MCF 10A (cell line): Measurements from ENCODE around the gene CTXN2. TPM values are rescaled to one million over a fixed set of nuclear protein-coding genes. Genes with fewer than 3 reads are reported as not detected.
A peak's percentile ranks its signal among the peaks of the same experiment; 100 is the strongest.

Experiments
- BruUV-seq: library from RNA; stranded (reverse); fragments of 400-500 nt; replicated peaks from 2 replicates; lab custom pipeline; 2021; lab: Mats Ljungman, UMichigan
- CTCF ChIA-PET: fragments of 300-600 bp; sonication (Branson Sonifier 250); formaldehyde crosslinking; extraction: SDS; loops from one replicate; lab custom pipeline; 2021; ENCODE audit warnings: antibody characterized with exemption, inconsistent platforms; lab: Yijun Ruan, JAX
- POLR2A ChIA-PET: fragments of 300-600, 350-650 bp; sonication (Branson Sonifier 250); formaldehyde crosslinking; extraction: SDS; loops from one replicate; lab custom pipeline; 2020; ENCODE audit warnings: antibody characterized with exemption, inconsistent platforms; lab: Yijun Ruan, JAX
- DNase-seq: peaks from one replicate; pipeline ENCODE4 v3.0.0-alpha.2; 2018; ENCODE audit not compliant: unreplicated experiment
- H3K27ac Mint-ChIP-seq: one replicate; pipeline ENCODE4 v1.8.0; 2022; ENCODE audit warnings: mild to moderate bottlenecking, low read depth, mixed read lengths; ENCODE audit not compliant: unreplicated experiment
- H3K27me3 Mint-ChIP-seq: one replicate; pipeline ENCODE4 v1.8.0; 2022; ENCODE audit warnings: mixed read lengths; ENCODE audit not compliant: insufficient read depth, unreplicated experiment
- H3K36me3 Mint-ChIP-seq: one replicate; pipeline ENCODE4 v1.8.0; 2022; ENCODE audit warnings: mild to moderate bottlenecking, moderate library complexity, mixed read lengths; ENCODE audit not compliant: insufficient read depth, unreplicated experiment
- H3K4me1 Mint-ChIP-seq: one replicate; pipeline ENCODE4 v1.8.0; 2022; ENCODE audit warnings: mixed read lengths; ENCODE audit not compliant: insufficient read depth, unreplicated experiment
- H3K4me3 Mint-ChIP-seq: one replicate; pipeline ENCODE4 v1.8.0; 2022; ENCODE audit warnings: mild to moderate bottlenecking, moderate library complexity, mixed read lengths; ENCODE audit not compliant: unreplicated experiment
- H3K9me3 Mint-ChIP-seq: one replicate; pipeline ENCODE4 v1.8.0; 2022; ENCODE audit warnings: mixed read lengths; ENCODE audit not compliant: unreplicated experiment
- intact Hi-C: fragments of 100-400 bp; cut with micrococcal nuclease; formaldehyde crosslinking; loops from 2 replicates; pipeline ENCODE4 v1.14.1; 2022
- total RNA-seq: library from RNA; stranded (reverse); gene quantifications from 2 replicates; pipeline ENCODE4 v1.2.3, GENCODE V29; 2022
- TF ChIP-seq, protein P1 (sequence below): fragments of 200-600 bp; IDR thresholded peaks from one replicate; pipeline ENCODE4 v1.8.0; 2022; ENCODE audit warnings: antibody characterized with exemption, mild to moderate bottlenecking; ENCODE audit not compliant: unreplicated experiment

The CTXN2 gene
- total RNA-seq, 1 experiment from 2014 or later: not detected

DNA sequence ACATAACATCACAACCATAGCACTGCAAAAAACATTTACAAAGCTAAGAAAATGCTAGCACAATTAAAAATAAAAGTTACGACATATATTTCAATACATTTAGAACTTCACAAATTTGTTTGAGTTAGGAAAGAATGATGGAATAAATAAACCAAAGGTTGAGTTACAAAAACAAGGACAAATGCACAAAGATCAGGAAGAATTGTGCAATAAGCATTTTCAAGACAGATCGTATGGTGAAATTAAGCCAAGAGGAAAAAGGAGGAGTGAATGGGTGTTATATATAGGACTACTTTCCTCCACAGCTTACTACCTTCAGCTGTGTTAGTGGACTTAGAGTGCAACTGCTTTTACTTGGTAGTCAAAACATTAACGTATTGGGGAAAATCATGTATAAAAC, 5.9 kb upstream of the CTXN2 start:
- Mint-ChIP-seq H3K27me3 (peaks cover 17% of the 10 kb centered on the region), H3K9me3 (no peaks in the 10 kb centered on the region), H3K36me3 (no peaks in the 10 kb centered on the region), H3K4me1 (peaks cover 5% of the 10 kb centered on the region), H3K4me3 (no peak overlapping the region), H3K27ac (no peak overlapping the region)
- TF ChIP-seq, protein P1, sequence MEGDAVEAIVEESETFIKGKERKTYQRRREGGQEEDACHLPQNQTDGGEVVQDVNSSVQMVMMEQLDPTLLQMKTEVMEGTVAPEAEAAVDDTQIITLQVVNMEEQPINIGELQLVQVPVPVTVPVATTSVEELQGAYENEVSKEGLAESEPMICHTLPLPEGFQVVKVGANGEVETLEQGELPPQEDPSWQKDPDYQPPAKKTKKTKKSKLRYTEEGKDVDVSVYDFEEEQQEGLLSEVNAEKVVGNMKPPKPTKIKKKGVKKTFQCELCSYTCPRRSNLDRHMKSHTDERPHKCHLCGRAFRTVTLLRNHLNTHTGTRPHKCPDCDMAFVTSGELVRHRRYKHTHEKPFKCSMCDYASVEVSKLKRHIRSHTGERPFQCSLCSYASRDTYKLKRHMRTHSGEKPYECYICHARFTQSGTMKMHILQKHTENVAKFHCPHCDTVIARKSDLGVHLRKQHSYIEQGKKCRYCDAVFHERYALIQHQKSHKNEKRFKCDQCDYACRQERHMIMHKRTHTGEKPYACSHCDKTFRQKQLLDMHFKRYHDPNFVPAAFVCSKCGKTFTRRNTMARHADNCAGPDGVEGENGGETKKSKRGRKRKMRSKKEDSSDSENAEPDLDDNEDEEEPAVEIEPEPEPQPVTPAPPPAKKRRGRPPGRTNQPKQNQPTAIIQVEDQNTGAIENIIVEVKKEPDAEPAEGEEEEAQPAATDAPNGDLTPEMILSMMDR: no peak
- POLR2A ChIA-PET: no interaction called here
- CTCF ChIA-PET: no interaction called here
- DNase-seq: peak; percentile 5
- BruUV-seq: no TSS peak
- intact Hi-C loops: no loop called here

DNA sequence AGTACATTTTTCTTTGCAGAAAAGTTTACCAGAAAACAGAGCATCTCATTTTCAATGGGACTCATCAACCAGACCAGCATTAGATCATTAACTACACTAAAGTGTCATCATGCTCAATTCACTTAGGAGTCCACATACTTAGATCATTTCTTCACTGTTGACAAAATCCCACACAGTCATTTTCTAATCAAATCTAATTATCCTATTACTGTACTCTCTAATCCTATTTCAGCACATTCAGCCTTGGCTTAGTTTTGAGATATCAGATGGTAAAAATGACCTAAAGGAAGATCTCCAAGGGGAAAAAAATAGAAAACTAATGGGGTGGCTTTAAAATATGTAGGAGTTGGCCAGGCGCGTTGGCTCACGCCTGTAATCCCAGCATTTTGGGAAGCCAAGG, 5.2 kb upstream of the CTXN2 start:
- peaks cover 17% of the 10 kb centered on the region for H3K27me3 Mint-ChIP-seq
- DNase-seq: no peak
- TF ChIP-seq, protein P1: no peak
- intact Hi-C loops: no loop called here
- ChIA-PET POLR2A (no interaction called here), CTCF (no interaction called here)
- H3K9me3 Mint-ChIP-seq: no peaks in the 10 kb centered on the region
- no peak overlapping the region for H3K4me3 Mint-ChIP-seq
- H3K36me3 Mint-ChIP-seq: no peaks in the 10 kb centered on the region
- H3K27ac Mint-ChIP-seq: no peak overlapping the region
- BruUV-seq: no TSS peak
- H3K4me1 Mint-ChIP-seq: peaks cover 5% of the 10 kb centered on the region

DNA sequence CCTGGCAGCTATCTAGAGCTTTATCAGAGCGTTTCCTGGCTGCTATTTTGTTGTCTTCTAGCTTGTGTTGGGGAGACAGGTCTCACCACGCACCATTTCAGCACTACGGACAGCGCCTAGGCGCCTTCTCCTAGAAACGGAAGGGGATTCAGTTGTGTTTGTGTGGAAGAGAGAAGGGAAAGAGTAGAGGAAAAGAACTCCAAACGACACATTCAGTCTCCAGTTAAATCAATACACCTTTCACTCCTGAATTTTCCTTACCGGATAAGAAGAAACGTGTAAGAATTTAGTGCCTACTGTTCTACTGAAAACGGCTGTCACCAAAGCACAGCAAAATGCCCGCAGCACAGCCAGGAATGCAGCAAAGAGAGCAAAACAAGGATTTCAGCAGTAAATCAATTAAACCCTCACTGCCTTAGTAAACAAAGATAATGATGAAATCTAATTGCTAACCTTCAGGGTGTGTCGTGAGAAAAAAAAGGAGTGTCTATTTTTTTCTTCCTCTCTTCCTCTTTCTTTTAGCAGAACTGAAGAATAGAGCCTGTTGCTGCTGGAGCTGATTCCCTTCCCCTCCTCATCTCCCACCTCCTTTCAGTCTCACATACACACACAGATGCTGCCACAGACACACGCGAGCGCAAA, 412 bp upstream of the CTXN2 start:
- H3K27me3 Mint-ChIP-seq: peaks cover 22% of the 10 kb centered on the region
- no peak overlapping the region for H3K27ac Mint-ChIP-seq
- POLR2A ChIA-PET: no interaction called here
- CTCF ChIA-PET: no interaction called here
- H3K9me3 Mint-ChIP-seq: no peaks in the 10 kb centered on the region
- H3K4me3 Mint-ChIP-seq: no peak overlapping the region
- intact Hi-C loops: no loop called here
- H3K36me3 Mint-ChIP-seq: no peaks in the 10 kb centered on the region
- H3K4me1 Mint-ChIP-seq: no peaks in the 10 kb centered on the region
- TF ChIP-seq, protein P1: no peak
- BruUV-seq: no TSS peak
- DNase-seq: peak; percentile 73

DNA sequence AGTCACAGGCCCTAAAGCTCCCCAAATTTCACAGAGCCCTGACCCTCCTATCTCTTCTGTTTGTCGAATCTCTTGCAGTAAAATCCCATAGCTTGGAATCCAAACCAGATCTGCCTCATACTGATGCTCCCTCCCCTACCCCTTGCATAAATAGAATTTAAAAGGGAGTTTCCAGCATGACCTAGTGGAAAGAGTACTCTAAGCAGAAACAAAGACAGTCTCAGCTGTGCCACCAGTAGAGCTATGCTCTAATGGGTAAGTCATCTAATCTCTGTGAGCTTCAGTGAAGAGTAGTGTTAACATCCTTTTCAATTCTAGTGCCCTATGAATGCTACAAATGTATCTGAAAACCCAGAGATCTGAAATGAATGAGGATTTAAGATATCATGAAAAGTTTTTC, 10.6 kb downstream of the CTXN2 start:
- CTCF ChIA-PET: interaction anchor here (0.7 kb wide), 1 partner anchor 10 kb away, joined by 4 read pairs; no protein-coding TSS in a partner anchor

More for the DNA sequence above, 10.6 kb downstream of the CTXN2 start:
- BruUV-seq: no TSS peak
- Mint-ChIP-seq H3K36me3 (no peaks in the 10 kb centered on the region), H3K4me3 (no peak overlapping the region), H3K9me3 (no peaks in the 10 kb centered on the region), H3K4me1 (no peaks in the 10 kb centered on the region), H3K27ac (no peak overlapping the region), H3K27me3 (peaks cover 32% of the 10 kb centered on the region)
- intact Hi-C loops: no loop called here
- no peak for DNase-seq
- TF ChIP-seq, protein P1: no peak
- POLR2A ChIA-PET: no interaction called here
